ENCODE measurements around the gene ZDHHC14.

DNA sequence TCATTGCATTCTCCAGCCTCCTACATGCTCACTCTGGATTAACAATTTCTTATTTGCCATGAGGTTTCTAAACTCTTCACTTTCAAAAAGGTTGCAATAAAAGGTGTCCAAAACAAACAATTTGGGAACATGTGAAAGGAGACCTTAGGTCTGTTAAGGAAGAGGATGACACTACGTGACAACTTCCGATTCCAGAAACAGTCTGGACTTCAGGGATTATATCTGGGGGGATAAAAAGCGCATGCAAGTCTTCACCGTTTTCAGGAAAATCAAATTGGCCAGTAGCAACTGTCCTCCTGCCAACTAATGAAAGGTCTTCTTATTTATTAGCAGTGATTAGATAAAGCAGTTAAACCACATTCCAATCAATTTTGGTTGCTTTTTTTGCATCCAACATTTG is 1.8 kb downstream of the ZDHHC14 start:
- TF ChIP-seq, protein P1, sequence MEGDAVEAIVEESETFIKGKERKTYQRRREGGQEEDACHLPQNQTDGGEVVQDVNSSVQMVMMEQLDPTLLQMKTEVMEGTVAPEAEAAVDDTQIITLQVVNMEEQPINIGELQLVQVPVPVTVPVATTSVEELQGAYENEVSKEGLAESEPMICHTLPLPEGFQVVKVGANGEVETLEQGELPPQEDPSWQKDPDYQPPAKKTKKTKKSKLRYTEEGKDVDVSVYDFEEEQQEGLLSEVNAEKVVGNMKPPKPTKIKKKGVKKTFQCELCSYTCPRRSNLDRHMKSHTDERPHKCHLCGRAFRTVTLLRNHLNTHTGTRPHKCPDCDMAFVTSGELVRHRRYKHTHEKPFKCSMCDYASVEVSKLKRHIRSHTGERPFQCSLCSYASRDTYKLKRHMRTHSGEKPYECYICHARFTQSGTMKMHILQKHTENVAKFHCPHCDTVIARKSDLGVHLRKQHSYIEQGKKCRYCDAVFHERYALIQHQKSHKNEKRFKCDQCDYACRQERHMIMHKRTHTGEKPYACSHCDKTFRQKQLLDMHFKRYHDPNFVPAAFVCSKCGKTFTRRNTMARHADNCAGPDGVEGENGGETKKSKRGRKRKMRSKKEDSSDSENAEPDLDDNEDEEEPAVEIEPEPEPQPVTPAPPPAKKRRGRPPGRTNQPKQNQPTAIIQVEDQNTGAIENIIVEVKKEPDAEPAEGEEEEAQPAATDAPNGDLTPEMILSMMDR (conservative IDR thresholded peaks at IDR 0.05; ENCODE audit: low read depth, low read length) = no peak
- TF ChIP-seq EZH2 (IDR thresholded peaks at IDR 0.05; ENCODE audit: borderline replicate concordance, low read depth, low read length, poor library complexity, severe bottlenecking) = no peak

Data from A673 (cell line).